DMS53 (cell line): Measurements from ENCODE around the gene FAM120AOS.

ENCODE experiments used
- DNase-seq: peaks from one replicate; lab custom pipeline; 2025; lab: John Stamatoyannopoulos, UW

The FAM120AOS gene

GRCh38 chr9:93453047-93453914, at the start of gene FAM120AOS:
FAM120AOS (minus strand) TSS chr9:93453581; CDS start chr9:93452709, 872 bp downstream.
- DNase-seq, result peak; percentile 93

GRCh38 chr9:93501406-93501805, 48.0 kb upstream of the FAM120AOS start:
- DNase-seq, result peak; percentile 7

GRCh38 chr9:93500571-93501298, 47.4 kb upstream of the FAM120AOS start:
- DNase-seq, result no peak

GRCh38 chr9:93496285-93496684, 42.9 kb upstream of the FAM120AOS start:
- no peak for DNase-seq

GRCh38 chr9:93493949-93494348, 40.6 kb upstream of the FAM120AOS start:
- DNase-seq, result no peak

GRCh38 chr9:93492327-93492726, 38.9 kb upstream of the FAM120AOS start:
- no peak for DNase-seq

- DNase-seq, result no peak
These were observed 38.3 kb upstream of the FAM120AOS start for GRCh38 chr9:93491593-93492232.

- DNase-seq, result no peak
These were observed 34.9 kb upstream of the FAM120AOS start for GRCh38 chr9:93488244-93488643.

- DNase-seq, result no peak
These were observed 32.9 kb upstream of the FAM120AOS start for GRCh38 chr9:93486268-93486667.

- no peak for DNase-seq
These were observed 30.1 kb upstream of the FAM120AOS start for GRCh38 chr9:93483497-93483896.

- no peak for DNase-seq
These were observed 27.4 kb upstream of the FAM120AOS start for GRCh38 chr9:93480728-93481324.

- DNase-seq, result no peak
These were observed 26.9 kb upstream of the FAM120AOS start for GRCh38 chr9:93480262-93480661.

GRCh38 chr9:93479726-93480125, 26.3 kb upstream of the FAM120AOS start:
- DNase-seq, result no peak

GRCh38 chr9:93477397-93477796, 24.0 kb upstream of the FAM120AOS start:
- DNase-seq, result no peak

- no peak for DNase-seq
These were observed 23.5 kb upstream of the FAM120AOS start for GRCh38 chr9:93476924-93477323.

- DNase-seq, result no peak
These were observed 22.5 kb upstream of the FAM120AOS start for GRCh38 chr9:93475856-93476255.

- no peak for DNase-seq
These were observed 21.7 kb upstream of the FAM120AOS start for GRCh38 chr9:93475108-93475507.

GRCh38 chr9:93473411-93473810, 20.0 kb upstream of the FAM120AOS start:
- no peak for DNase-seq

GRCh38 chr9:93471124-93471523, 17.7 kb upstream of the FAM120AOS start:
- DNase-seq, result no peak

GRCh38 chr9:93470391-93470790, 17.0 kb upstream of the FAM120AOS start:
- DNase-seq, result no peak

GRCh38 chr9:93468763-93469456, 15.5 kb upstream of the FAM120AOS start:
- DNase-seq, result no peak

GRCh38 chr9:93467462-93467861, 14.1 kb upstream of the FAM120AOS start:
- peak; percentile 35 for DNase-seq
